ENCODE data around the gene CCDC85B. TPM values are rescaled to one million over a fixed set of nuclear protein-coding genes. Genes with fewer than 3 reads are reported as not detected.

CCDC85B gene
- total and polyA plus RNA-seq, 2 of the 8 experiments (the other 6 are each of a cell fraction or from before 2014, with no cell fraction given), result 19.8 to 30.8 TPM

DNA sequence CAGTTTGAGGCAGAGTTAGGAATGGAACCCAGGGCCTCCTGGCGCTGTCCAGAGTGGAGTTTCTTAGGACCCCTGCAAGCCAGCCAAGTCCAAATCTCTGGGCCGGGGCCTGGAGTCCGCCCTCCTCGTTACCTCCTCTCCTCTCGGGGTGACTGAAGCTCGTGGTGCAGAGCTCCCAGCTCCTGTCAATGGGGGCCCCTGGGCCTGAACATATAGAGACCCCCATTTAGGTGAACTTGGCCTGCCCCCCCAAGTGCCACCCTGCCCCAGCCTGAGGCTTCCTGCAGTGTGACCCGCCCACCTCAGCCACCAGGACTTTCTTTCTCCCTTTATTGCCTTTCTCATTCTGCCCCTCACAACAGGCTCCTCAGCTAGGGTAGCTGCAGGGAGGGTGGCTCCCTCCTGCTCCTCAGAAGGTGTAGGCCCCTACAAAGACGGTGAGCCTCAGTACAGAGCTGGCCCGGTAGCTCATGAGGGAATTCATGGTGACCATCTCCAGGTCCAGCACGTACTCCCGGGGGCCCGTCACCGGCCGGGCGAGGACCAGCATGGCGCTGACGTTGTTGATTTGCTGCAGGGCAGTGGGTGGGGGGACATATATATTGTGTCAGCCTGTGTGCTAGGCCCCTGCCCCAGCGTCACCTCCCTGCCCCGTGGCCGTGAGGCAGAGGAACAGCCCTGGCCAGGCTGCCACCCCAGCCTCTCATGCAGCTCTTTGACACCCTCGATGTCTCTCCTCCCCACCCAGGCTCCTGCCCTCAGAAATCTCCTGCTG, 23.8 kb upstream of the CCDC85B start (continued):
- TF ChIP-seq, protein P1, sequence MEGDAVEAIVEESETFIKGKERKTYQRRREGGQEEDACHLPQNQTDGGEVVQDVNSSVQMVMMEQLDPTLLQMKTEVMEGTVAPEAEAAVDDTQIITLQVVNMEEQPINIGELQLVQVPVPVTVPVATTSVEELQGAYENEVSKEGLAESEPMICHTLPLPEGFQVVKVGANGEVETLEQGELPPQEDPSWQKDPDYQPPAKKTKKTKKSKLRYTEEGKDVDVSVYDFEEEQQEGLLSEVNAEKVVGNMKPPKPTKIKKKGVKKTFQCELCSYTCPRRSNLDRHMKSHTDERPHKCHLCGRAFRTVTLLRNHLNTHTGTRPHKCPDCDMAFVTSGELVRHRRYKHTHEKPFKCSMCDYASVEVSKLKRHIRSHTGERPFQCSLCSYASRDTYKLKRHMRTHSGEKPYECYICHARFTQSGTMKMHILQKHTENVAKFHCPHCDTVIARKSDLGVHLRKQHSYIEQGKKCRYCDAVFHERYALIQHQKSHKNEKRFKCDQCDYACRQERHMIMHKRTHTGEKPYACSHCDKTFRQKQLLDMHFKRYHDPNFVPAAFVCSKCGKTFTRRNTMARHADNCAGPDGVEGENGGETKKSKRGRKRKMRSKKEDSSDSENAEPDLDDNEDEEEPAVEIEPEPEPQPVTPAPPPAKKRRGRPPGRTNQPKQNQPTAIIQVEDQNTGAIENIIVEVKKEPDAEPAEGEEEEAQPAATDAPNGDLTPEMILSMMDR (IDR thresholded peaks at IDR 0.05; ENCODE audit: control extremely low read depth in 1 of 3, insufficient read depth in 1 of 3, low read depth in 1 of 3, low read length in 3 of 3), result no peak
- TF ChIP-seq CTBP2 (IDR thresholded peaks at IDR 0.05; ENCODE audit: borderline replicate concordance, insufficient read depth, insufficient read length, low read length), result no peak
- no peak for TF ChIP-seq NRF1 (IDR thresholded peaks at IDR 0.05; ENCODE audit: low read depth, low read length)
- TF ChIP-seq, protein P2, sequence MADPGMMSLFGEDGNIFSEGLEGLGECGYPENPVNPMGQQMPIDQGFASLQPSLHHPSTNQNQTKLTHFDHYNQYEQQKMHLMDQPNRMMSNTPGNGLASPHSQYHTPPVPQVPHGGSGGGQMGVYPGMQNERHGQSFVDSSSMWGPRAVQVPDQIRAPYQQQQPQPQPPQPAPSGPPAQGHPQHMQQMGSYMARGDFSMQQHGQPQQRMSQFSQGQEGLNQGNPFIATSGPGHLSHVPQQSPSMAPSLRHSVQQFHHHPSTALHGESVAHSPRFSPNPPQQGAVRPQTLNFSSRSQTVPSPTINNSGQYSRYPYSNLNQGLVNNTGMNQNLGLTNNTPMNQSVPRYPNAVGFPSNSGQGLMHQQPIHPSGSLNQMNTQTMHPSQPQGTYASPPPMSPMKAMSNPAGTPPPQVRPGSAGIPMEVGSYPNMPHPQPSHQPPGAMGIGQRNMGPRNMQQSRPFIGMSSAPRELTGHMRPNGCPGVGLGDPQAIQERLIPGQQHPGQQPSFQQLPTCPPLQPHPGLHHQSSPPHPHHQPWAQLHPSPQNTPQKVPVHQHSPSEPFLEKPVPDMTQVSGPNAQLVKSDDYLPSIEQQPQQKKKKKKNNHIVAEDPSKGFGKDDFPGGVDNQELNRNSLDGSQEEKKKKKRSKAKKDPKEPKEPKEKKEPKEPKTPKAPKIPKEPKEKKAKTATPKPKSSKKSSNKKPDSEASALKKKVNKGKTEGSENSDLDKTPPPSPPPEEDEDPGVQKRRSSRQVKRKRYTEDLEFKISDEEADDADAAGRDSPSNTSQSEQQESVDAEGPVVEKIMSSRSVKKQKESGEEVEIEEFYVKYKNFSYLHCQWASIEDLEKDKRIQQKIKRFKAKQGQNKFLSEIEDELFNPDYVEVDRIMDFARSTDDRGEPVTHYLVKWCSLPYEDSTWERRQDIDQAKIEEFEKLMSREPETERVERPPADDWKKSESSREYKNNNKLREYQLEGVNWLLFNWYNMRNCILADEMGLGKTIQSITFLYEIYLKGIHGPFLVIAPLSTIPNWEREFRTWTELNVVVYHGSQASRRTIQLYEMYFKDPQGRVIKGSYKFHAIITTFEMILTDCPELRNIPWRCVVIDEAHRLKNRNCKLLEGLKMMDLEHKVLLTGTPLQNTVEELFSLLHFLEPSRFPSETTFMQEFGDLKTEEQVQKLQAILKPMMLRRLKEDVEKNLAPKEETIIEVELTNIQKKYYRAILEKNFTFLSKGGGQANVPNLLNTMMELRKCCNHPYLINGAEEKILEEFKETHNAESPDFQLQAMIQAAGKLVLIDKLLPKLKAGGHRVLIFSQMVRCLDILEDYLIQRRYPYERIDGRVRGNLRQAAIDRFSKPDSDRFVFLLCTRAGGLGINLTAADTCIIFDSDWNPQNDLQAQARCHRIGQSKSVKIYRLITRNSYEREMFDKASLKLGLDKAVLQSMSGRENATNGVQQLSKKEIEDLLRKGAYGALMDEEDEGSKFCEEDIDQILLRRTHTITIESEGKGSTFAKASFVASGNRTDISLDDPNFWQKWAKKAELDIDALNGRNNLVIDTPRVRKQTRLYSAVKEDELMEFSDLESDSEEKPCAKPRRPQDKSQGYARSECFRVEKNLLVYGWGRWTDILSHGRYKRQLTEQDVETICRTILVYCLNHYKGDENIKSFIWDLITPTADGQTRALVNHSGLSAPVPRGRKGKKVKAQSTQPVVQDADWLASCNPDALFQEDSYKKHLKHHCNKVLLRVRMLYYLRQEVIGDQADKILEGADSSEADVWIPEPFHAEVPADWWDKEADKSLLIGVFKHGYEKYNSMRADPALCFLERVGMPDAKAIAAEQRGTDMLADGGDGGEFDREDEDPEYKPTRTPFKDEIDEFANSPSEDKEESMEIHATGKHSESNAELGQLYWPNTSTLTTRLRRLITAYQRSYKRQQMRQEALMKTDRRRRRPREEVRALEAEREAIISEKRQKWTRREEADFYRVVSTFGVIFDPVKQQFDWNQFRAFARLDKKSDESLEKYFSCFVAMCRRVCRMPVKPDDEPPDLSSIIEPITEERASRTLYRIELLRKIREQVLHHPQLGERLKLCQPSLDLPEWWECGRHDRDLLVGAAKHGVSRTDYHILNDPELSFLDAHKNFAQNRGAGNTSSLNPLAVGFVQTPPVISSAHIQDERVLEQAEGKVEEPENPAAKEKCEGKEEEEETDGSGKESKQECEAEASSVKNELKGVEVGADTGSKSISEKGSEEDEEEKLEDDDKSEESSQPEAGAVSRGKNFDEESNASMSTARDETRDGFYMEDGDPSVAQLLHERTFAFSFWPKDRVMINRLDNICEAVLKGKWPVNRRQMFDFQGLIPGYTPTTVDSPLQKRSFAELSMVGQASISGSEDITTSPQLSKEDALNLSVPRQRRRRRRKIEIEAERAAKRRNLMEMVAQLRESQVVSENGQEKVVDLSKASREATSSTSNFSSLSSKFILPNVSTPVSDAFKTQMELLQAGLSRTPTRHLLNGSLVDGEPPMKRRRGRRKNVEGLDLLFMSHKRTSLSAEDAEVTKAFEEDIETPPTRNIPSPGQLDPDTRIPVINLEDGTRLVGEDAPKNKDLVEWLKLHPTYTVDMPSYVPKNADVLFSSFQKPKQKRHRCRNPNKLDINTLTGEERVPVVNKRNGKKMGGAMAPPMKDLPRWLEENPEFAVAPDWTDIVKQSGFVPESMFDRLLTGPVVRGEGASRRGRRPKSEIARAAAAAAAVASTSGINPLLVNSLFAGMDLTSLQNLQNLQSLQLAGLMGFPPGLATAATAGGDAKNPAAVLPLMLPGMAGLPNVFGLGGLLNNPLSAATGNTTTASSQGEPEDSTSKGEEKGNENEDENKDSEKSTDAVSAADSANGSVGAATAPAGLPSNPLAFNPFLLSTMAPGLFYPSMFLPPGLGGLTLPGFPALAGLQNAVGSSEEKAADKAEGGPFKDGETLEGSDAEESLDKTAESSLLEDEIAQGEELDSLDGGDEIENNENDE (IDR thresholded peaks at IDR 0.05; ENCODE audit: insufficient replicate concordance, low read length), result no peak
- TF ChIP-seq CBX5 (IDR thresholded peaks at IDR 0.05; ENCODE audit: low read depth, low read length), result no peak
- no peak for TF ChIP-seq JUND (IDR thresholded peaks at IDR 0.05; ENCODE audit: low read length)
- no peak for TF ChIP-seq SIN3A (conservative IDR thresholded peaks at IDR 0.05 in 1 of 2, IDR thresholded peaks at IDR 0.05 in 1 of 2; ENCODE audit: low read depth in 1 of 2, low read length in 2 of 2)

Measured in H1 (cell line).